RWPE1 (cell line): ENCODE measurements around the gene IGF2BP2.

Experiments used
- CTCF ChIA-PET: fragments of 350-600 bp; sonication (Branson Sonifier 250); formaldehyde crosslinking; extraction: SDS; loops from one replicate; lab custom pipeline; 2021; lab: Yijun Ruan, JAX
- POLR2A ChIA-PET: fragments of 400-600 bp; formaldehyde crosslinking; extraction: SDS; loops from one replicate; lab custom pipeline; 2020; ENCODE audit warnings: antibody characterized with exemption; ENCODE audit not compliant: low non-redundant PET; lab: Yijun Ruan, JAX
- DNase-seq: peaks from one replicate; pipeline ENCODE4 v3.0.0; 2012; ENCODE audit warnings: low spot score
- H3K27ac ChIP-seq: fragments of 450-650 bp; 2 replicates; pipeline ENCODE4 v1.5.1; 2017
- CTCF ChIP-seq: fragments of 450-650 bp; conservative IDR thresholded peaks from 2 replicates; pipeline ENCODE4 v1.5.1; 2017; ENCODE audit warnings: low read depth, mild to moderate bottlenecking

The IGF2BP2 gene

GRCh38 chr3:185721970-185722369 is 102.9 kb downstream of the IGF2BP2 start:
- ChIA-PET POLR2A (no interaction called here), CTCF (no interaction called here)
- no peak for DNase-seq
- no peak overlapping the region for H3K27ac ChIP-seq
- no peak for TF ChIP-seq CTCF

- no peak overlapping the region; the same call in 1 of the 2 replicates for H3K27ac ChIP-seq
- TF ChIP-seq CTCF: no peak
- ChIA-PET POLR2A (no interaction called here), CTCF (no interaction called here)
- no peak for DNase-seq
Observed at GRCh38 chr3:185720326-185720725, 104.5 kb downstream of the IGF2BP2 start.

- TF ChIP-seq CTCF: no peak
- CTCF ChIA-PET: interaction anchor here (0.6 to 0.7 kb wide), 2 partner anchors 9 to 50 kb away, joined by 3 to 4 read pairs; no protein-coding TSS in a partner anchor
- POLR2A ChIA-PET: no interaction called here
- DNase-seq: no peak
- H3K27ac ChIP-seq: peak overlapping the region; percentile 93
Observed at GRCh38 chr3:185718736-185719593, 105.9 kb downstream of the IGF2BP2 start.

GRCh38 chr3:185717627-185718402 is 107.0 kb downstream of the IGF2BP2 start:
- CTCF ChIA-PET: interaction anchor here (0.5 to 0.9 kb wide), 4 partner anchors 8 to 80 kb away, joined by 3 to 5 read pairs (median 3); no protein-coding TSS in a partner anchor
- peak overlapping the region; percentile 93 for H3K27ac ChIP-seq
- no peak for DNase-seq
- TF ChIP-seq CTCF: no peak
- POLR2A ChIA-PET: interaction anchor here (1.3 kb wide), 1 partner anchor 10 kb away, joined by 20 read pairs; no protein-coding TSS in a partner anchor

DNA sequence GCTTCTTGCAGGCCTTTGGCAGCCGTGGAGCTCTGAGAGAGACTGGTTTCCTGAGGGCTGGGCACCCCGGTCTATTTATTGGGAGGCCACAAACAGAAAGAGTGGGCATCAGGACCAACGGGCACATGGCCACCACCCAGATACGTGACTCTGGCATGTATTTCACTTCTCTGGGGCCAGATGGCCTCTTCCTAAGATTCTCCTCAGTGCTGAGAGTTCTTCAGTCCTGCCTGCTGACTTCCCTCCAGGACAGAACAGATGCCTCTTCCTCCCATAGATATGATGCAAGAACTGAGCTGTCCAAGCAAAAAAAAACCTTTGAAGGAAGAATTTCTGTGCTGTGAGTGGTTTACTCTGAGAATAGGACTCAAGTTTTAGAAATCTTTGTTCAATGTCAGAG is 107.7 kb downstream of the IGF2BP2 start:
- POLR2A ChIA-PET: interaction anchor here (1.3 kb wide), 1 partner anchor 11 kb away, joined by 20 read pairs; no protein-coding TSS in a partner anchor
- DNase-seq: no peak
- CTCF ChIA-PET: interaction anchor here (0.5 to 0.9 kb wide), 2 partner anchors 9 to 81 kb away, joined by 3 to 5 read pairs; no protein-coding TSS in a partner anchor
- TF ChIP-seq CTCF: no peak
- peak overlapping the region; percentile 93 for H3K27ac ChIP-seq
